IMR-90 (cell line): ENCODE measurements around the gene TCEAL3.

Experiments
- CHD1 ChIP-seq: IDR thresholded peaks from 2 replicates; pipeline ENCODE4 v1.6.1; 2012; ENCODE audit warnings: low read depth, low read length, improper control_type of control experiment
- FOS ChIP-seq: fragments of 150-350 bp; IDR thresholded peaks from 2 replicates; pipeline ENCODE4 v1.6.1; 2016; ENCODE audit warnings: low read depth, low read length
- POLR2A ChIP-seq: IDR thresholded peaks from 2 replicates; pipeline ENCODE4 v1.6.1; 2012; ENCODE audit warnings: mild to moderate bottlenecking, low read depth, low read length
- SMC3 ChIP-seq: fragments of 150-350 bp; IDR thresholded peaks from 2 replicates; pipeline ENCODE4 v1.6.1; 2016; ENCODE audit warnings: low read depth, mild to moderate bottlenecking, antibody characterized with exemption, low read length, moderate library complexity
- TF ChIP-seq, protein P1 (sequence below): conservative IDR thresholded peaks from 2 replicates; pipeline ENCODE4 v1.5.1; 2012; ENCODE audit warnings: mild to moderate bottlenecking, low read depth, low read length, improper control_type of control experiment

DNA sequence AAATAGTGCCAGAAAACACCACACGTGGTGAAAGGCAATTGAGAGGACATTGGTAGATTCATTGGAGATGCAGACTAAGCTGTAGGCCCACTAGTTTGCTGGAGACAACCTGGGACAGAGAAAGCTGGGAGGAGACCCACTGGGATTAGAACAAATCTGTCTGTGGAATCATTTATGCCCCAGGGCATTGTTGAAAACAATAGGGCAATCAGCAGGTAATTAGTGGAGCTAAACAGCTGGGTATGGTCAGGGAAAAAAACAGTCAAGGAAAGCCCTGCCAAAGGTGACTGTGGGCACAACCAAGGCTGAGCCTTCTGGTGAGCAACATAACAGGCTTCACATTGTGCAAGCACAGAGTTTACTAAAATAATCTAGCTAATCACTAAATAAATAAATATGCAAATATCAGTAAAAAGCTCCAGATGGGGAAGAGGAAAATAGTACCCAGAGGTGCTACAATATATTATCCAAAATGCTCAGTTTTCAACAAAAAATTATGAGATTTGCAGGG, 9.0 kb downstream of the TCEAL3 start:
- TF ChIP-seq, protein P1, sequence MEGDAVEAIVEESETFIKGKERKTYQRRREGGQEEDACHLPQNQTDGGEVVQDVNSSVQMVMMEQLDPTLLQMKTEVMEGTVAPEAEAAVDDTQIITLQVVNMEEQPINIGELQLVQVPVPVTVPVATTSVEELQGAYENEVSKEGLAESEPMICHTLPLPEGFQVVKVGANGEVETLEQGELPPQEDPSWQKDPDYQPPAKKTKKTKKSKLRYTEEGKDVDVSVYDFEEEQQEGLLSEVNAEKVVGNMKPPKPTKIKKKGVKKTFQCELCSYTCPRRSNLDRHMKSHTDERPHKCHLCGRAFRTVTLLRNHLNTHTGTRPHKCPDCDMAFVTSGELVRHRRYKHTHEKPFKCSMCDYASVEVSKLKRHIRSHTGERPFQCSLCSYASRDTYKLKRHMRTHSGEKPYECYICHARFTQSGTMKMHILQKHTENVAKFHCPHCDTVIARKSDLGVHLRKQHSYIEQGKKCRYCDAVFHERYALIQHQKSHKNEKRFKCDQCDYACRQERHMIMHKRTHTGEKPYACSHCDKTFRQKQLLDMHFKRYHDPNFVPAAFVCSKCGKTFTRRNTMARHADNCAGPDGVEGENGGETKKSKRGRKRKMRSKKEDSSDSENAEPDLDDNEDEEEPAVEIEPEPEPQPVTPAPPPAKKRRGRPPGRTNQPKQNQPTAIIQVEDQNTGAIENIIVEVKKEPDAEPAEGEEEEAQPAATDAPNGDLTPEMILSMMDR, result no peak
- TF ChIP-seq POLR2A, result no peak
- no peak for TF ChIP-seq CHD1
- TF ChIP-seq FOS, result no peak
- no peak for TF ChIP-seq SMC3
